AG09309 (cell line): ENCODE data around the gene JAZF1.

Source experiments
- DNase-seq: peaks from one replicate; pipeline ENCODE4 v3.0.0-alpha.2; 2010; ENCODE audit warnings: low read depth
- H3K4me3 ChIP-seq: 2 replicates; pipeline ENCODE4 v1.5.1; 2011; ENCODE audit warnings: mild to moderate bottlenecking, low read depth, low read length, moderate library complexity; ENCODE audit not compliant: control insufficient read depth
- CTCF ChIP-seq: IDR thresholded peaks from 2 replicates; pipeline ENCODE4 v1.5.1; 2011; ENCODE audit warnings: mild to moderate bottlenecking, low read depth, low read length, inconsistent platforms; ENCODE audit not compliant: insufficient read depth, control insufficient read depth; ENCODE audit errors: missing control alignments

JAZF1 gene

GRCh38 chr7:27920281-27920946 lies 260.2 kb downstream of the JAZF1 start:
- TF ChIP-seq CTCF = no peak

GRCh38 chr7:27918503-27918902 lies 262.1 kb downstream of the JAZF1 start:
- DNase-seq = no peak
- no peak for TF ChIP-seq CTCF
- H3K4me3 ChIP-seq = no peak overlapping the region

More at GRCh38 chr7:27920281-27920946, 260.2 kb downstream of the JAZF1 start:
- no peak for DNase-seq
- H3K4me3 ChIP-seq = no peak overlapping the region

- no peak overlapping the region for H3K4me3 ChIP-seq
- DNase-seq = peak; percentile 10
- TF ChIP-seq CTCF = no peak
Measured at GRCh38 chr7:27917774-27918314, 262.8 kb downstream of the JAZF1 start.

GRCh38 chr7:27917119-27917518 lies 263.5 kb downstream of the JAZF1 start:
- no peak overlapping the region for H3K4me3 ChIP-seq
- TF ChIP-seq CTCF = no peak
- no peak for DNase-seq

- TF ChIP-seq CTCF = no peak
- DNase-seq = no peak
- H3K4me3 ChIP-seq = no peak overlapping the region
Measured at GRCh38 chr7:27916372-27916771, 264.2 kb downstream of the JAZF1 start.

- no peak for DNase-seq
- H3K4me3 ChIP-seq = no peak overlapping the region
- no peak for TF ChIP-seq CTCF
Measured at GRCh38 chr7:27914409-27914808, 266.2 kb downstream of the JAZF1 start.
